ENCODE results near the gene TAAR6. TPM values are rescaled to one million over a fixed set of nuclear protein-coding genes. Genes with fewer than 3 reads are reported as not detected.

The TAAR6 gene, protein sequence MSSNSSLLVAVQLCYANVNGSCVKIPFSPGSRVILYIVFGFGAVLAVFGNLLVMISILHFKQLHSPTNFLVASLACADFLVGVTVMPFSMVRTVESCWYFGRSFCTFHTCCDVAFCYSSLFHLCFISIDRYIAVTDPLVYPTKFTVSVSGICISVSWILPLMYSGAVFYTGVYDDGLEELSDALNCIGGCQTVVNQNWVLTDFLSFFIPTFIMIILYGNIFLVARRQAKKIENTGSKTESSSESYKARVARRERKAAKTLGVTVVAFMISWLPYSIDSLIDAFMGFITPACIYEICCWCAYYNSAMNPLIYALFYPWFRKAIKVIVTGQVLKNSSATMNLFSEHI
- total RNA-seq: not detected in 2 replicates

DNA sequence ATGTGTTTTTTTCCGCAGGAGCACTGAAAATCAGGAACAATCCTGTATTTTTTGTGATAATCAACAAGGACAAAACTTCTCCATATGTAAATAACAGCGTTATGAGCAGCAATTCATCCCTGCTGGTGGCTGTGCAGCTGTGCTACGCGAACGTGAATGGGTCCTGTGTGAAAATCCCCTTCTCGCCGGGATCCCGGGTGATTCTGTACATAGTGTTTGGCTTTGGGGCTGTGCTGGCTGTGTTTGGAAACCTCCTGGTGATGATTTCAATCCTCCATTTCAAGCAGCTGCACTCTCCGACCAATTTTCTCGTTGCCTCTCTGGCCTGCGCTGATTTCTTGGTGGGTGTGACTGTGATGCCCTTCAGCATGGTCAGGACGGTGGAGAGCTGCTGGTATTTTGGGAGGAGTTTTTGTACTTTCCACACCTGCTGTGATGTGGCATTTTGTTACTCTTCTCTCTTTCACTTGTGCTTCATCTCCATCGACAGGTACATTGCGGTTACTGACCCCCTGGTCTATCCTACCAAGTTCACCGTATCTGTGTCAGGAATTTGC lies at the start of gene TAAR6:
Gene TAAR6, plus strand, starts transcription at position 102 of the 557 bp plus-strand sequence. Its CDS starts 0 bp downstream, at position 102.

DNA sequence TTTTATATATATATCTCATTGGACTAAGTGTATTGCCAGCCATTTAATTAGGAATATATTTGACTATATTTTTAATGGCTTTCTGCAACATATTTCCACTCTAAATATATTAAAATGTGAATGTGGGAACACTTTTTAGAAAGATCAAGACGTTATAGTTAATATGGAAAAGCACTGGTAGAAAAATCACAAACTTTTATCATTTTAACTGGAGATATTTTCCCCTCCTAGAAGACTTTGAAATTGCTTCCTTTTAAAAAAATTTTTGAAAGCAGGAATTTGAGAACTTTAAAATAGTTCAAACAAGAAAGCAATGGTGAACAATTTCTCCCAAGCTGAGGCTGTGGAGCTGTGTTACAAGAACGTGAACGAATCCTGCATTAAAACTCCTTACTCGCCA lies 32.1 kb upstream of the TAAR6 start, which contains the start of gene TAAR9:
Gene TAAR9, plus strand, starts transcription at position 301 of the 400 bp plus-strand sequence. Its CDS starts 13 bp downstream, at position 314.

DNA sequence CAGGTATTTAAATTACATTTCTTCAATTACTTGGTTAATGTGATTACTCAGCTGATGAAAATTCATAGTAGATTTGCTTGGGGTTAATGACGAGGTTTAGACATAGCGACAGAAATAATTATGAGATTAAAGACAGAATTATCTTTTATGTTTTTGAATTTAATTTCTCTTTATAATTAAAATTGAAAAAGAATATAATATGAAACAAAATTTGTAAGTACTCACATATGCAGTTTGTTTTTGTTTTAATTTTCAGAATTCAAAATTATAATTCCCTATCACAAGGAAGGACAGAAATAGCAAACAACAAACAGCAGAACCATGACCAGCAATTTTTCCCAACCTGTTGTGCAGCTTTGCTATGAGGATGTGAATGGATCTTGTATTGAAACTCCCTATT lies 17.8 kb upstream of the TAAR6 start, which contains the start of gene TAAR8:
Gene TAAR8, plus strand, starts transcription at position 301 of the 400 bp plus-strand sequence. Its CDS starts 21 bp downstream, at position 322.

DNA sequence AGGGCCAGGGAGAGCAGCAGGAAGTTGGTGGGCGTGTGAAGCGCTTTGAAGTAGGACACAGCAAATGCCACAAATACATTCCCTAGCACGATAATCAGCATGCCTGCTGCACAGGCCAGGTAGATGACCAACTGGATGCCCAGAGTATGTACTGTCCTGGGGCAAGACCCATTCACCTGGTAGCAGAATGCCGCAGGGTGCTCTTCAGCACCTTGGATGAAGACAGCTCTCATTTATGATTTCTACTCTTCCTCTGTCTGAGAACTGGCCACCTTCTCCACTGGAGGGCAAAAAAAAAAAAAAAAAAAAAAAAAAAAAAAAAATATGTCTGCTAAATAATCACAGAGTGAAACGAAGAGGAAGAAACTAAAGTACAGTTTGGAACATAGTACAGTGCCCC lies 19.3 kb downstream of the TAAR6 start, which contains the start of gene TAAR5:
Gene TAAR5, minus strand, starts transcription at position 288 of the 400 bp plus-strand sequence. Its CDS starts 55 bp downstream, at position 233.

Other genes with a start within 250 kb of the TAAR6 start
- gene MOXD1, start 168.8 kb upstream of the TAAR6 start, total RNA-seq: 2.9 and 16.5 TPM in 2 replicates
- gene STX7, start 57.2 kb upstream of the TAAR6 start, total RNA-seq: 24.9 and 26.9 TPM in 2 replicates
- not detected in 2 replicates for gene TAAR9, start 32.0 kb upstream of the TAAR6 start, total RNA-seq
- not detected in 2 replicates for gene TAAR8, start 17.6 kb upstream of the TAAR6 start, total RNA-seq
- gene TAAR5, start 19.4 kb downstream of the TAAR6 start, total RNA-seq: not detected in 2 replicates
- not detected in 2 replicates for gene TAAR2, start 54.0 kb downstream of the TAAR6 start, total RNA-seq
- not detected in 2 replicates for gene TAAR1, start 88.9 kb downstream of the TAAR6 start, total RNA-seq
- not detected in 2 replicates for gene VNN1, start 143.7 kb downstream of the TAAR6 start, total RNA-seq
- gene VNN2, start 187.6 kb downstream of the TAAR6 start, total RNA-seq: 0.16 TPM in 1 of 2 replicates, not detected in the other
- gene SLC18B1, start 228.3 kb downstream of the TAAR6 start, total RNA-seq: 1.6 and 4.9 TPM in 2 replicates
- gene RPS12, start 244.2 kb downstream of the TAAR6 start, total RNA-seq: 2,574 and 2,652 TPM in 2 replicates